ENCODE results near the gene CTSD. TPM values are rescaled to one million over a fixed set of nuclear protein-coding genes. Genes with fewer than 3 reads are reported as not detected.
A peak's percentile ranks its signal among the peaks of the same experiment; 100 is the strongest.

CTSD gene
- total RNA-seq, 1 experiment from 2014 or later, result 234 TPM

GRCh38 chr11:1733009-1733715 is 30.6 kb downstream of the CTSD start:
- Histone ChIP-seq H3K36me3 (no peaks in the 10 kb centered on the region), H3K27me3 (peaks cover 21% of the 10 kb centered on the region), H3K4me3 (no peak overlapping the region), H3K9me3 (peaks cover 17% of the 10 kb centered on the region)
- DNase-seq, result no peak

GRCh38 chr11:1732418-1733008 is 31.2 kb downstream of the CTSD start:
- no peak overlapping the region for H3K4me3 ChIP-seq
- no peak for DNase-seq
- H3K9me3 ChIP-seq, result peaks cover 14% of the 10 kb centered on the region
- H3K36me3 ChIP-seq, result no peaks in the 10 kb centered on the region
- H3K27me3 ChIP-seq, result peaks cover 18% of the 10 kb centered on the region

- no peak for DNase-seq
- Histone ChIP-seq H3K4me3 (no peak overlapping the region), H3K36me3 (no peaks in the 10 kb centered on the region), H3K27me3 (peaks cover 13% of the 10 kb centered on the region), H3K9me3 (peaks cover 4% of the 10 kb centered on the region; the same call in 1 of the 2 replicates)
Observed at GRCh38 chr11:1731451-1732059, 32.2 kb downstream of the CTSD start.

- Histone ChIP-seq H3K36me3 (no peaks in the 10 kb centered on the region), H3K4me3 (no peak overlapping the region), H3K9me3 (no peaks in the 10 kb centered on the region), H3K27me3 (peaks cover 15% of the 10 kb centered on the region)
- DNase-seq, result no peak
Observed at GRCh38 chr11:1730059-1730629, 33.6 kb downstream of the CTSD start.

GRCh38 chr11:1729692-1730011 is 34.1 kb downstream of the CTSD start:
- no peaks in the 10 kb centered on the region for H3K36me3 ChIP-seq
- H3K27me3 ChIP-seq, result peaks cover 15% of the 10 kb centered on the region
- H3K4me3 ChIP-seq, result no peak overlapping the region; the same call in 1 of the 2 replicates
- DNase-seq, result peak; percentile 57
- H3K9me3 ChIP-seq, result no peaks in the 10 kb centered on the region

GRCh38 chr11:1728931-1729691 is 34.6 kb downstream of the CTSD start:
- no peaks in the 10 kb centered on the region for H3K9me3 ChIP-seq
- no peak for DNase-seq
- H3K36me3 ChIP-seq, result no peaks in the 10 kb centered on the region
- peak overlapping the region; percentile 21; the same call in 1 of the 2 replicates for H3K4me3 ChIP-seq
- H3K27me3 ChIP-seq, result peaks cover 15% of the 10 kb centered on the region

- peaks cover 18% of the 10 kb centered on the region for H3K27me3 ChIP-seq
- no peak for DNase-seq
- H3K36me3 ChIP-seq, result no peaks in the 10 kb centered on the region
- no peak overlapping the region for H3K4me3 ChIP-seq
- no peaks in the 10 kb centered on the region for H3K9me3 ChIP-seq
Observed at GRCh38 chr11:1728301-1728700, 35.4 kb downstream of the CTSD start.

GRCh38 chr11:1727861-1728260 is 35.9 kb downstream of the CTSD start:
- no peak overlapping the region for H3K4me3 ChIP-seq
- DNase-seq, result no peak
- no peaks in the 10 kb centered on the region for H3K9me3 ChIP-seq
- peaks cover 19% of the 10 kb centered on the region for H3K27me3 ChIP-seq
- no peaks in the 10 kb centered on the region for H3K36me3 ChIP-seq

- H3K4me3 ChIP-seq, result no peak overlapping the region
- DNase-seq, result peak; percentile 28
- H3K27me3 ChIP-seq, result peaks cover 19% of the 10 kb centered on the region
Observed at GRCh38 chr11:1727096-1727690, 36.5 kb downstream of the CTSD start.

GRCh38 chr11:1719781-1720180 is 43.9 kb downstream of the CTSD start:
- DNase-seq, result no peak
- Histone ChIP-seq H3K4me3 (no peak overlapping the region), H3K27me3 (peaks cover 4% of the 10 kb centered on the region), H3K36me3 (no peaks in the 10 kb centered on the region), H3K9me3 (no peaks in the 10 kb centered on the region)

More at GRCh38 chr11:1727096-1727690, 36.5 kb downstream of the CTSD start:
- H3K36me3 ChIP-seq, result no peaks in the 10 kb centered on the region
- no peaks in the 10 kb centered on the region for H3K9me3 ChIP-seq

GRCh38 chr11:1718326-1718725 is 45.4 kb downstream of the CTSD start:
- H3K4me3 ChIP-seq, result no peak overlapping the region
- DNase-seq, result no peak
- peaks cover 1% of the 10 kb centered on the region for H3K27me3 ChIP-seq
- no peaks in the 10 kb centered on the region for H3K9me3 ChIP-seq
- no peaks in the 10 kb centered on the region for H3K36me3 ChIP-seq

- DNase-seq, result no peak
Observed at GRCh38 chr11:1717745-1718144, 46.0 kb downstream of the CTSD start.

GRCh38 chr11:1714908-1715885 is 48.5 kb downstream of the CTSD start:
- no peak for DNase-seq

More at GRCh38 chr11:1717745-1718144, 46.0 kb downstream of the CTSD start:
- Histone ChIP-seq H3K4me3 (no peak overlapping the region), H3K27me3 (0 out of 2 replicates have a peak, but pooled peaks cover under 1% of the 10 kb centered on the region), H3K9me3 (no peaks in the 10 kb centered on the region), H3K36me3 (no peaks in the 10 kb centered on the region)

GRCh38 chr11:1708716-1709115 is 55.0 kb downstream of the CTSD start:
- H3K9me3 ChIP-seq, result no peaks in the 10 kb centered on the region
- H3K27me3 ChIP-seq, result peaks cover 10% of the 10 kb centered on the region
- H3K4me3 ChIP-seq, result no peak overlapping the region
- H3K36me3 ChIP-seq, result no peaks in the 10 kb centered on the region
- DNase-seq, result no peak

More at GRCh38 chr11:1714908-1715885, 48.5 kb downstream of the CTSD start:
- Histone ChIP-seq H3K4me3 (no peak overlapping the region), H3K36me3 (no peaks in the 10 kb centered on the region), H3K9me3 (no peaks in the 10 kb centered on the region), H3K27me3 (peaks cover 6% of the 10 kb centered on the region)

- H3K27me3 ChIP-seq, result peaks cover 10% of the 10 kb centered on the region
- no peak for DNase-seq
- no peaks in the 10 kb centered on the region for H3K9me3 ChIP-seq
- no peaks in the 10 kb centered on the region for H3K36me3 ChIP-seq
- no peak overlapping the region for H3K4me3 ChIP-seq
Observed at GRCh38 chr11:1707751-1708150, 56.0 kb downstream of the CTSD start.
